Measurements from ENCODE around the gene AVEN. TPM values are rescaled to one million over a fixed set of nuclear protein-coding genes. Genes with fewer than 3 reads are reported as not detected.
"Not testable (repeated sequence)": the region's sequence is repeated elsewhere in the genome, so short reads cannot be mapped to it uniquely, and the experiment has no call there.

The AVEN gene
- total RNA-seq, 1 donor from 2014 or later: 13.8 TPM

DNA sequence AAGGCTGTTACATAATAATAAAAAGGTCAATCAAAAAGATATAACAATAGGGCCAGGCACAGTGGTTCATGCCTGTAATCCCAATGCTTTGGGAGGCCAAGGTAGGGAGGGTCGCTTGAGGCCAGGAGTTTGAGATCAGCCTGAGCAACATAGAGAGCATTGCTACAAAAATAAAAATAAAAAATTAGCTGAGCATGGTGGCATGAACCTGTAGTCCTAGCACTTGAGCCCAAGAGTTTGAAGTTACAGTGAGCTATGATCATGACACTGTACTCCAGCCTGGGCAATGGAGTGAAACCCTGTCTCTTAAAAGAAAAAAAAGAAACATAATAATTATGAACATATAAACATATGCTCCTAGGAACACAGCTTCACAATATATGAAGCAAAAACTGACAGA lies 29.3 kb downstream of the AVEN start:
- no peak overlapping the region for H3K4me3 Mint-ChIP-seq (ENCODE audit: unreplicated experiment)
- peaks cover 3% of the 10 kb centered on the region for H3K27me3 Mint-ChIP-seq (ENCODE audit: unreplicated experiment)
- H3K27ac Mint-ChIP-seq (ENCODE audit: unreplicated experiment): no peak overlapping the region
- no peak for DNase-seq
- TF ChIP-seq, protein P1, sequence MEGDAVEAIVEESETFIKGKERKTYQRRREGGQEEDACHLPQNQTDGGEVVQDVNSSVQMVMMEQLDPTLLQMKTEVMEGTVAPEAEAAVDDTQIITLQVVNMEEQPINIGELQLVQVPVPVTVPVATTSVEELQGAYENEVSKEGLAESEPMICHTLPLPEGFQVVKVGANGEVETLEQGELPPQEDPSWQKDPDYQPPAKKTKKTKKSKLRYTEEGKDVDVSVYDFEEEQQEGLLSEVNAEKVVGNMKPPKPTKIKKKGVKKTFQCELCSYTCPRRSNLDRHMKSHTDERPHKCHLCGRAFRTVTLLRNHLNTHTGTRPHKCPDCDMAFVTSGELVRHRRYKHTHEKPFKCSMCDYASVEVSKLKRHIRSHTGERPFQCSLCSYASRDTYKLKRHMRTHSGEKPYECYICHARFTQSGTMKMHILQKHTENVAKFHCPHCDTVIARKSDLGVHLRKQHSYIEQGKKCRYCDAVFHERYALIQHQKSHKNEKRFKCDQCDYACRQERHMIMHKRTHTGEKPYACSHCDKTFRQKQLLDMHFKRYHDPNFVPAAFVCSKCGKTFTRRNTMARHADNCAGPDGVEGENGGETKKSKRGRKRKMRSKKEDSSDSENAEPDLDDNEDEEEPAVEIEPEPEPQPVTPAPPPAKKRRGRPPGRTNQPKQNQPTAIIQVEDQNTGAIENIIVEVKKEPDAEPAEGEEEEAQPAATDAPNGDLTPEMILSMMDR (IDR thresholded peaks at IDR 0.05; ENCODE audit: partially characterized antibody, unreplicated experiment): no peak
- peaks cover 8% of the 10 kb centered on the region for H3K4me1 Mint-ChIP-seq (ENCODE audit: low read depth, unreplicated experiment)
- peaks cover 6% of the 10 kb centered on the region for H3K36me3 Mint-ChIP-seq (ENCODE audit: unreplicated experiment)
- H3K9me3 Mint-ChIP-seq (ENCODE audit: unreplicated experiment): no peaks in the 10 kb centered on the region

DNA sequence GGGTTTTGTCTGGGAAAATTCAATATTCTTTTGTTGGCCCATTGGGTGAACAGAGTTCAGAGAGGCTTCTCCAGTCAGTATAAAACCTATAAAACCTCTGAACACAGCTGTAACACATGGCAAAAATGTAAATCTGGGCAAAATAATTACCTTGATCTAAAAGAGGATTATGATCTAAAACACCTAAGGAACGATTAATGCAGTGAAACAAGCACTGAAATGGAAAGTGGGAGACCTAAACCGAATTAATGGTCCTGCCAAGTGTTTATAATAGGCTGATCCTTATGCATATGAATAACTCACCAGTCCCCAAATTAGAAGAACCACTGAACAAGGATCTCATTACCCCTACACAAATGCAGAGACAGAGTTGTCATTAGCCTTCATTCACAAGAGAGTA lies 32.6 kb downstream of the AVEN start:
- no peaks in the 10 kb centered on the region for H3K9me3 Mint-ChIP-seq (ENCODE audit: unreplicated experiment)
- H3K4me1 Mint-ChIP-seq (ENCODE audit: low read depth, unreplicated experiment): peaks cover 3% of the 10 kb centered on the region
- H3K27ac Mint-ChIP-seq (ENCODE audit: unreplicated experiment): no peak overlapping the region
- H3K27me3 Mint-ChIP-seq (ENCODE audit: unreplicated experiment): no peaks in the 10 kb centered on the region
- no peaks in the 10 kb centered on the region for H3K36me3 Mint-ChIP-seq (ENCODE audit: unreplicated experiment)
- DNase-seq: no peak
- TF ChIP-seq, protein P1 (IDR thresholded peaks at IDR 0.05; ENCODE audit: partially characterized antibody, unreplicated experiment): no peak
- H3K4me3 Mint-ChIP-seq (ENCODE audit: unreplicated experiment): no peak overlapping the region

DNA sequence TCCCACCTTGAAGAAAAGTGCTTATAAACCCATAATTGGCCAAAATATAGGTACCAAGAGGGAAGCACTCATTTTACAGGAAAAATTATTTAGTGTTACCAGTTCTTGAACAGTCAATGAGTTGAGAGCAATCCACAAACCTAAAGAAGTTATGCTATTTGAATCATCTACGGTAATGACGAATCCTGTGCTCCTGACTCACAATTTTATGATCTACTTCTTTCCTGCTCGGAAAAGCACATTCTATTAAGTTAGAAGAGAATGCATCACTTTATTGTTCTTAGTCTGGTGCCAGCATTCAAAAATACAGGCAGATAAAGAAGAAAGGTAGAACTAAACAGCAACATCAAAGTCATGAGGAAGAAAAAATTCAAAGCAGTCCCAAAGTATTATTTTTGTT lies 37.5 kb downstream of the AVEN start:
- H3K36me3 Mint-ChIP-seq (ENCODE audit: unreplicated experiment): no peaks in the 10 kb centered on the region
- no peak overlapping the region for H3K27ac Mint-ChIP-seq (ENCODE audit: unreplicated experiment)
- TF ChIP-seq, protein P1 (IDR thresholded peaks at IDR 0.05; ENCODE audit: partially characterized antibody, unreplicated experiment): no peak
- no peak for DNase-seq
- H3K4me1 Mint-ChIP-seq (ENCODE audit: low read depth, unreplicated experiment): no peaks in the 10 kb centered on the region
- H3K27me3 Mint-ChIP-seq (ENCODE audit: unreplicated experiment): no peaks in the 10 kb centered on the region
- no peak overlapping the region for H3K4me3 Mint-ChIP-seq (ENCODE audit: unreplicated experiment)
- no peaks in the 10 kb centered on the region for H3K9me3 Mint-ChIP-seq (ENCODE audit: unreplicated experiment)

DNA sequence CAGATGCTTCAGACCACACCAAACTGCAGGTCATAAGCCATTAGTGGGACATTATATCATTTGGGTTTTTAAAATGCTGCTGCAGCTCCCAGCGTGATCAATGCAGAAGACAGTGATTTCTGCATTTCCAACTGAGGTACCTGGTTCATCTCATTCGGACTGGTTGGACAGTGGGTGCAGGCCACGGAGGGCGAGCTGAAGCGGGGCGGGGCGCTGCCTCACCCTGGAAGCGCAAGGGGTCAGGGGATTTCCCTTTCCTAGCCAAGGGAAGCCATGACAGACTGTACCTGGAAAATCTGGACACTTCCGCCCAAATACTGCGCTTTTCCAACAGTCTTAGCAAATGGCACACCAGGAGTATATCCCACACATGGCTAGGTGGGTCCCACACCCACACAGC lies 43.3 kb downstream of the AVEN start:
- H3K27ac Mint-ChIP-seq (ENCODE audit: unreplicated experiment); H3K4me1 Mint-ChIP-seq (ENCODE audit: low read depth, unreplicated experiment); H3K27me3 Mint-ChIP-seq (ENCODE audit: unreplicated experiment): not testable (repeated sequence)

DNA sequence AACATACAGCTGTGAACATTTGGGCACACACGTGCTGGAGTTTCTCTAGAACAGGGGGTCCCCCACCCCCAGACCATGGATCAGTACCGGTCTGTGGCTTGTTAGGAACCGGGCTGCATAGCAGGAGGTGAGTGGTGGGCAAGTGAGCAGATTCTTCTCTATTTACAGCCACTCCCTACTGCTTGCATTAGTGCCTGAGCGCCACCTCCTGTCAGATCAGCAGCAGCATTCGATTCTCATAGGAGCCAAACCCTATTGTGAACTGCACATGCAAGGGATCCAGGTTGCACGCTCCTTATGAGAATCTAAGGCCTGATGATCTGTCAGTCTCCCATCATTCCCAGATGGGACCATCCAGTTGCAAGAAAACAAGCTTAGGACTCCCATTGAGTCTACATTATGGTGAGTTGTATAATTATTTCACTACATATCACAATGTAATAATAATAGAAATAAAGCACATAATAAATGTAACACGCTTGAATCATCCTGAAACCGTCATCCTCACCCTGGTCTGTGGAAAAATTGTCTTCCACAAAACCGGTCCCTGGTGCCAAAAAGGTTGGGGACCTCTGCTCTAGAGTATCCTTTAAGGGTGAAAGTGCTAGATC lies 44.9 kb downstream of the AVEN start:
- DNase-seq: peak; percentile 44
- Mint-ChIP-seq H3K4me1 (ENCODE audit: low read depth, unreplicated experiment) (no peaks in the 10 kb centered on the region), H3K36me3 (ENCODE audit: unreplicated experiment) (no peaks in the 10 kb centered on the region), H3K4me3 (ENCODE audit: unreplicated experiment) (no peak overlapping the region), H3K9me3 (ENCODE audit: unreplicated experiment) (no peaks in the 10 kb centered on the region), H3K27ac (ENCODE audit: unreplicated experiment) (no peak overlapping the region), H3K27me3 (ENCODE audit: unreplicated experiment) (no peaks in the 10 kb centered on the region)
- TF ChIP-seq, protein P1 (IDR thresholded peaks at IDR 0.05; ENCODE audit: partially characterized antibody, unreplicated experiment): no peak

More for the DNA sequence above, 43.3 kb downstream of the AVEN start:
- not testable (repeated sequence) for H3K36me3 Mint-ChIP-seq (ENCODE audit: unreplicated experiment); DNase-seq; H3K4me3 Mint-ChIP-seq (ENCODE audit: unreplicated experiment); H3K9me3 Mint-ChIP-seq (ENCODE audit: unreplicated experiment)
